GM13976 (cell line): Measurements from ENCODE around the gene CPPED1.
"Not testable (repeated sequence)": the region's sequence is repeated elsewhere in the genome, so short reads cannot be mapped to it uniquely, and the experiment has no call there.

Source experiments
- DNase-seq: peaks from one replicate; pipeline ENCODE4 v3.0.0; 2012; ENCODE audit warnings: low spot score
- CTCF ChIP-seq: IDR thresholded peaks from 2 replicates; pipeline ENCODE4 v1.5.1; 2012; ENCODE audit warnings: borderline replicate concordance, mild to moderate bottlenecking; ENCODE audit not compliant: insufficient read depth; ENCODE audit errors: extremely low read depth, missing control alignments, control extremely low read depth
- in situ Hi-C: fragments of 300-500 bp; cut with MboI; formaldehyde crosslinking; loops from one replicate; pipeline ENCODE4 v1.12.0; 2022; ENCODE audit warnings: low sequenced_read_pairs, mixed read lengths, inconsistent platforms; ENCODE audit not compliant: unreplicated experiment

Gene CPPED1

DNA sequence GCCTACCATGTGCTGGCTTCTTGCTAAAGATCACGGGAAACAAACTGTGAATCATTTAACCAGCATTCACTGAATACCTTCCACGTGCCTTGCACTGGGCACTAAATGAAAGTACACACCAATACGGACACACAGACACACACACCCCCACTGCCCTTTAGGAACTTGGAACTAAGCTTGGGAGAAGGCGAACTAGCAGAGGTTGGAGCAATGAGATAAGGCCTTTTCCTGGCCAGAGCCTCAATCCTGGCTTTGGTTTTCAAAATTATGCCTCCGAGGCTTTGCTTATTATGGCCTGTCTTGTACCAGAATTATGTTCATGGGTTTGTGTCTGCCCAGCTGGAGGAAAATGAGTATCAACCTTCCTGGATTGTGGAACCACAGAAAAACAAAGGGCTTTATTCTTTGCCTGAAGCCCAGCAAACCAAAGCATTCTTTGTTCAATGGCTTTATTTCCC is 32.3 kb downstream of the CPPED1 start:
- in situ Hi-C loops, result no loop called here
- DNase-seq, result no peak
- TF ChIP-seq CTCF, result no peak

DNA sequence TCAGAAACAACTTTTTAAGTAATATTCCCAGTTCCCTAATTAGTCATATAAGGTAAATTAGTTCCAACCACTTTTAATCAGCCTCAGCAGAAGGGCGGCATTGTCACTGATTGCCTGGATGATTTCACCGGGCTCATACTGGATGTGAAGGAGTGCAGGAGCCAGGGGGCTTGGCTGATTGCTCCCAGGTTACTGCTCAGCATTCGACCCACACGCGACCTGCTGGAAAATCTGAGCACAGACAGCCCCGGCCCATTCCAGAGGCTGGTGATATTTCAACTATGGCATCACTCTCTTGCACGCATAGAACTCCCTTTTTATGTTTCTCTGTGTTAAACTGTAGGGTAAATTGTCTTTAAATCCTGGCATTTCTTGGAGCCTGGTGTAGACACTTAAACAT is 34.2 kb downstream of the CPPED1 start:
- no peak for TF ChIP-seq CTCF
- DNase-seq, result no peak
- in situ Hi-C loops, result no loop called here

DNA sequence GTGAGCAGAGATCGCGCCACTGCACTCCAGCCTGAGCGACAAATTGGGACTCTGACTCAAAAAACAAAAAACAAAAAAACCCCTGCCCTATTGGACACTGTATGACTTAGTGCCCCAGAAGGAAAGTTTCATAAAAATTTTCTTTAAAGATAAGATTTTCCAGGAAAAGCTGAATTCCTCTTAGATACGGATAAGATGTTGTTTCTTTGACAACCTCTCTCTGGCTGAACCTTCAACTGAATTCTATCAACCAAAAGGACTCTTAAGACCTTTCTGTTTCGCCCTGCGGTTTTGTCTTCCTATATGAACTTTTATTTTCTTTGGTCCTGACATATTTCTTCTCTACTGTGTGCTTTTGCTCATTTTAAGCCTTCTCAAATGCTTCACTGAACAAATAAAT is 35.8 kb downstream of the CPPED1 start:
- in situ Hi-C loops, result no loop called here

DNA sequence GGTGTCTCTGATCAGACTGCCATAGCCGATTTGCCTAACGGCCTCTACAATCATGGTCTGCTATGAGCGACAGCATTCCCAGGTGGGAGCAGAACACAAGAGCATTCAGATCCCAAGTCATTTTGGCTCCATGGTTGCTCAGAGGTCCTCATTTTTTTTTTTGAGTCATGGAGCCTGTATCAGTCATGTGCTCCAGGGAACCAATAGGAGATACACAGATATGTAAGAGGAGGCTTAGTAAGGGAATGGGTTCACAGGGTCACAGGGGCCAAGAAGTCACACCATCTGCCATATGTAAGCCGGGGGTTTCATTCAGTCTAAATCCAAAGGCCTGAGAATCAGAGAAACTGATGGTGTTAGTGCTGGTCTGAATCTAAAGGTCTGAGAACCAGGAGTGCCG is 36.8 kb downstream of the CPPED1 start:
- DNase-seq, result no peak
- in situ Hi-C loops, result no loop called here
- TF ChIP-seq CTCF, result no peak

More for the DNA sequence above, 35.8 kb downstream of the CPPED1 start:
- no peak for DNase-seq
- no peak for TF ChIP-seq CTCF

- DNase-seq, in situ Hi-C loops: not testable (repeated sequence)
Observed at GRCh38 chr16:12766208-12766607, 37.5 kb downstream of the CPPED1 start.

- in situ Hi-C loops, result no loop called here
- TF ChIP-seq CTCF, result no peak
Observed at GRCh38 chr16:12764813-12765488, 38.7 kb downstream of the CPPED1 start.

DNA sequence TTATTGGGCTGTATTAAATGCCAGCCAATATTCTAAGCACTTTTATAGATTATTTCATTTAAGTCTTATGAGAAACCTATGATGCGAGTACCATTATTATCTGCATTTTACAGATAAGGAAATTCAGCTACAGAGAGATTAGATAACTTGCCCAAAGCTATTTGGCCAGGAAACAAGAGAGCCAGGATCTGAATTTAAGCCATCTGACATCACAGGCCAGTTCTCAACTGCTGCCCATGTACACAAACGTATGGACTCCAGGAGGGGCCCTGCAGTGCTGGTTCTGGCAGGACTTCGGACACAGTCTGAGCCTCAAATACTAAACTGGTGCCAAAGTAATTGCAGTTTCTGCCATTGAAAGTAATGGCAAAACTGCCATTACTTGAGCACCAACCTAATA is 40.2 kb downstream of the CPPED1 start:
- no peak for DNase-seq
- no peak for TF ChIP-seq CTCF
- in situ Hi-C loops, result no loop called here

More at GRCh38 chr16:12764813-12765488, 38.7 kb downstream of the CPPED1 start:
- DNase-seq, result no peak
